Uterus (tissue), 2 donors: ENCODE measurements around the gene CNPY1.

ENCODE experiments used
- POLR2A ChIP-seq, 2 donors: fragments of 450-650 bp; IDR thresholded peaks; one replicate each; pipeline ENCODE4 v1.6.1; 2016; ENCODE audit warnings: antibody characterized with exemption in 2 of 2, mild to moderate bottlenecking in 1 of 2, moderate library complexity in 1 of 2
- TF ChIP-seq, protein P1 (sequence below), 4 experiments: fragments of 200-600 bp in 2 of 4; fragments of 450-650 bp in 2 of 4; sonication (generic) in 2 of 4; IDR thresholded peaks; one replicate each; pipeline ENCODE4 v1.5.1; 2016 to 2019; ENCODE audit warnings: antibody characterized with exemption in 4 of 4, mild to moderate bottlenecking in 2 of 4, moderate library complexity in 1 of 4

DNA sequence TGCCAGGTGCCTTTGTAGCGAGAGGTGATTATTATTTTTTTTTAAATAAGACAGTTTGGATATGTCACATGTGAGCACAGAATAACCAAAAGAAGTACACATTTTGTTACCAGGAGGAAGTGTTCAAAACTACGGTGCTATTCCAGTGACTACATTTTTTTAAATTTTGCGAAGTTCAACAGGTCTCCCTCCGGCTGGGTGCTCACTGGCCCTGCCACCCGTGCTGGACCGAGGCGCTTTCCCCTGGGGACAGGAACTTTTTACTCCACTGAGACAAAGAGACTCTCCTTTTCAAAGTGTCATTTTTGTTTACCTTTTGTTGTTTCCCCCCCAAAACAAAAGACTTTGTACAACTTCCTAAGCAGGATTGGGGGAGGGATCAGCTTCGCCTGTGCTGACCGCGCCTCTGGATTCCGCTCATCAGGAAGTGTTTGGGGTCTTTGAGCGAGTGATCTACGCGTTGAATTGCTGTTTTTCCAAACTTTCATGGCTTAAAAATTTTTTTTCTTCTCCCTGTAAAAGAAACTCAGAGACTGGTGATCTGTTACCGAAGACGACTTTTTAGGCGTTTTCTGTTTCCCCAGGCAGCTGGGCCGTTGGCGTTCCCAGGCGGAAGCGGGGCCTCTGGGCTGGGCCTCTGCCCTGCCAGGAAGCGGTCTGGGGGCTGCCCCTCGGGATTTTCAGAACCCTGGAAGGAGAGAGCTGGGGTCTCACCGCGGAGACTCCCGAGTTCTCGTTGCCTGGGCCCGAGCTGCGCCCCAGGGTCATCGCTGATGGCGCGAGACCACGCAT, 81.2 kb downstream of the CNPY1 start:
- TF ChIP-seq, protein P1, sequence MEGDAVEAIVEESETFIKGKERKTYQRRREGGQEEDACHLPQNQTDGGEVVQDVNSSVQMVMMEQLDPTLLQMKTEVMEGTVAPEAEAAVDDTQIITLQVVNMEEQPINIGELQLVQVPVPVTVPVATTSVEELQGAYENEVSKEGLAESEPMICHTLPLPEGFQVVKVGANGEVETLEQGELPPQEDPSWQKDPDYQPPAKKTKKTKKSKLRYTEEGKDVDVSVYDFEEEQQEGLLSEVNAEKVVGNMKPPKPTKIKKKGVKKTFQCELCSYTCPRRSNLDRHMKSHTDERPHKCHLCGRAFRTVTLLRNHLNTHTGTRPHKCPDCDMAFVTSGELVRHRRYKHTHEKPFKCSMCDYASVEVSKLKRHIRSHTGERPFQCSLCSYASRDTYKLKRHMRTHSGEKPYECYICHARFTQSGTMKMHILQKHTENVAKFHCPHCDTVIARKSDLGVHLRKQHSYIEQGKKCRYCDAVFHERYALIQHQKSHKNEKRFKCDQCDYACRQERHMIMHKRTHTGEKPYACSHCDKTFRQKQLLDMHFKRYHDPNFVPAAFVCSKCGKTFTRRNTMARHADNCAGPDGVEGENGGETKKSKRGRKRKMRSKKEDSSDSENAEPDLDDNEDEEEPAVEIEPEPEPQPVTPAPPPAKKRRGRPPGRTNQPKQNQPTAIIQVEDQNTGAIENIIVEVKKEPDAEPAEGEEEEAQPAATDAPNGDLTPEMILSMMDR (IDR thresholded peaks at IDR 0.05): no peak
- no peak for TF ChIP-seq POLR2A (IDR thresholded peaks at IDR 0.05)
